Fibroblast of the conjunctiva (primary cell): ENCODE data around the gene NFKBIB.
"Not testable (repeated sequence)": the region's sequence is repeated elsewhere in the genome, so short reads cannot be mapped to it uniquely, and the experiment has no call there.

Source experiments
- DNase-seq: peaks from one replicate; pipeline ENCODE4 v3.0.0-alpha.2; 2010; ENCODE audit warnings: low read depth

The NFKBIB gene

DNA sequence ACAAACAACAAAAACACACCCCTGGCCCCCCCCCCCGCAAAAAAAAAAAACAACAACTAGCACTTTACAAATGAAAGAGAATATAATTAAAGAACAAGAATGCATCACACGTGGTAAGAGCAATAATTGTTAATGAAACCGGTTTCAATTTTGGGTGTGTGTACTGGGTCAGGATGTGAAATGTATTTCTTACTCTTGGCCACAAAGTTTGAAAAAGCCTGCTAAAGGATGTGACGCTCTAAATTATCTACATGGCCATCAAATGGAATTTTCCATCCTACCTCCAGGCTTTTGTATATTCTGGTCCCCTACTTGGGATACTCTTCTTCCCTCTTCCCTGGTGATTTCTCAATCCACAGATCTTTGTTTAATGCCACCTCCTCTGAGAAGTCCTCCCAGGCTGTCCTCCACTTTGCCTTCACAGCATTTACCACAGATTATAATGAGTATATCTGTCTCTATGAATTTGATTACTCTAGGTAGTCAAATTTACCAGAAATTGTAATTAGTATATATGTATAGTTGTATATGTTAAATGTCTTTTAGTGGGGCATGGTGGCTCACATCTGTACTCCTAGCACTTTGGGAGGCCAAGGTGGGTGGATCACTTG lies 28.7 kb downstream of the NFKBIB start:
- no peak for DNase-seq

- DNase-seq = peak; percentile 94
Measured at GRCh38 chr19:38929929-38930775, 30.4 kb downstream of the NFKBIB start, which contains the start of gene SARS2. SARS2 (minus strand) TSS chr19:38930763; CDS start chr19:38930736, 27 bp downstream.

- peak; percentile 99 for DNase-seq
Measured at GRCh38 chr19:38930776-38931520, 31.2 kb downstream of the NFKBIB start, which contains the start of gene MRPS12. MRPS12 (plus strand) TSS chr19:38930944; CDS start chr19:38931295, 351 bp downstream.

GRCh38 chr19:38931521-38931793 lies 31.7 kb downstream of the NFKBIB start:
- no peak for DNase-seq

DNA sequence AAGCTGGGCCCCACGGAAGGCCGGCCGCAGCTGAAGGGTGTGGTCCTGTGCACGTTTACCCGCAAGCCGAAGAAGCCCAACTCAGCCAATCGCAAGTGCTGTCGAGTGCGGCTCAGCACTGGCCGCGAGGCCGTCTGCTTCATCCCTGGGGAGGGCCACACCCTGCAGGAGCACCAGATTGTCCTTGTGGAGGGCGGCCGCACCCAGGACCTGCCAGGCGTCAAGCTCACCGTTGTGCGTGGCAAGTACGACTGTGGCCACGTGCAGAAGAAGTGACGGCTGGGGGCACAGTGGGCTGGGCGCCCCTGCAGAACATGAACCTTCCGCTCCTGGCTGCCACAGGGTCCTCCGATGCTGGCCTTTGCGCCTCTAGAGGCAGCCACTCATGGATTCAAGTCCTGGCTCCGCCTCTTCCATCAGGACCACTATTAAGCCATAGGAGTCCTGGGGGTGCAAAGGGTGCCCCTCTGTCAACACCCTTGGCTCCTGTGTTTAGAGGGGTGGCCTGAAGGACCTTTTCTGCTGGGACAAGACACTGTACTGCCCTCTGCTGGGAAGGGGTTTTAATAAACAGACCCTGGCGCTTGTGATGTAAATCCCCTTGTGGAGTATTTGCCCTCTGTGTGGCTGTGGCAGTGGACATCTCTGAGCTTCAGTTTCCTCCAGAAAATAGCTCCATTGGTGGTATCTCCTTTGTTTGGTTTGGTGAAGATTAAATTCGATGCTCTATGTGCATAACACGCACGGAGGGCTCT lies 32.8 kb downstream of the NFKBIB start:
- peak; percentile 34 for DNase-seq

GRCh38 chr19:38933544-38933943 lies 33.8 kb downstream of the NFKBIB start:
- DNase-seq = no peak

DNA sequence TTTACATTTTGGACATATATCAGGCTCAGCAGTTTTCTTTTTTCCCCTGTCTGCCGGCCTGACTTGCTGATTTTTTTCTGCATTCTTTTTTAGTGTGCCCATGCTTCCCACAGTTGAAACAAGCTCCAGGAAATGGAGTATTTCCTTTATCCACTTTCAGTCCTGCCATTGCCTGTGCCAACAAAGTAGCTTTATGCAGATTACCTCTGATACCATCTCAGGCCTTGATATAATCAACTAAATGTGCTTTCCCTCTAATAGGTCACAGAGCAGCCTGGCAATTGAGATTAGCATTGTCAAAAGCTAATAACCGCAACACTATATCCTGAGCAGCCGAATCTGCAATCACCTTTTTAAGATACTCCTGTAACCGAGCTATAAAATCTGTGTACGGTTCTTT lies 40.2 kb downstream of the NFKBIB start:
- no peak for DNase-seq

DNA sequence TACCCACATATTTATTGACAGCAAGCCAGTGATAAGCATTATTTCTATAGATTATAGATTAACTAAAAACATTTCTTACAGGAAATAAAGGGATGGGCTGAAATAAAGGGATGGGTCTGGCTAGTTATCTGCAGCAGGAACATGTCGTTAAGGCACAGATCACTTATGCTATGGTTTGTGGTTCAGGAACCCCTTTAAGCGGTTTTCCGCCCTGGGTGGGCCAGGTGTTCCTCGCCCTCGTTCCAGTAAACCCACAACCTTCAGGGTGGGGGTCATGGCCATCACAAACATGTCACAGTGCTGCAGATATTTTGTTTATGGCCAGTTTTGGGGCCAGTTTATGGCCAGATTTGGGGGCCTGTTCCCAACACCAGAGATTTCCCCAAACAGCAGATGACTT lies 41.7 kb downstream of the NFKBIB start:
- not testable (repeated sequence) for DNase-seq

- no peak for DNase-seq
Measured at GRCh38 chr19:38941979-38942378, 42.2 kb downstream of the NFKBIB start.

GRCh38 chr19:38942471-38943181 lies 42.9 kb downstream of the NFKBIB start:
- DNase-seq = no peak

GRCh38 chr19:38944981-38945506 lies 45.3 kb downstream of the NFKBIB start:
- DNase-seq = no peak

- no peak for DNase-seq
Measured at GRCh38 chr19:38945562-38946228, 45.9 kb downstream of the NFKBIB start.

GRCh38 chr19:38946229-38947010 lies 46.7 kb downstream of the NFKBIB start:
- no peak for DNase-seq

DNA sequence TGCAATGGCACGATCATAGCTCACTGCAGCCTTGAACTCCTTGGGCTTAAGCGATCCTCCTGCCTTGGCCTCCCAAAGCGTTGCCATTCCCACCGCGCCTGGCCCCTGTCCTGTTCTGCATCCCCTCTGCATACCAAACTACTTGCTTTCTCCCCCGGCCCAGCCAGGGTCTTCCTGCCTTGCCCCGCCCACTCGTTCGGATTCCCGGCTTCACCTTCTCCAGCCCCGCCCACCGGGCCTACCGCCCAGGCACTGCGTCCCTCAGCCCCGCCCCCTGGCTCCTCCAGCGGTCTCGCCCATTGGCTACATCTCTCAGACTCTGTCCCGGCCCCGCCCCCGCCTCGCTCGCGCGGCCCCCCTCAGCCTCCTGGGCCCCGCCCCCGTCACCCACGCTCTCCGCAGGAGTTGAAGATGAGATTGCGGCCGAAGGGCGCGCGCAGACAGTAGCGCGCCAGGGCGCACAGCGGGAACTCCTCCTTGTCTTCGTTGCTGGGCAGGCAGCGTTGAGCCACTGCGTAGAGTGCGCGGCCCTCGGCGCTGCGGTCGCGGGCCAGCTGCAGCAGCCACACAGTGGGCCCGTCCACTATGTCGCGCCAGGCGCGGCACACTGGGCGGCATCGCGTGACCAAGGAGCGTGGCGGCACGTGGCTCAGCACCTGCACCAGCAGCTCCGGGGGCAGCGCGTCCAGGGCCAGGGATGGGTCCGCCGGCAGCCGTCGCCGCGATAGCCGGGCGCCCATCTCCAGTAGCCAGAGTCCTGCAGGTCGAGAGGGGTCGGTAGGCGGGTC lies 50.0 kb downstream of the NFKBIB start:
- DNase-seq = peak; percentile 65

DNA sequence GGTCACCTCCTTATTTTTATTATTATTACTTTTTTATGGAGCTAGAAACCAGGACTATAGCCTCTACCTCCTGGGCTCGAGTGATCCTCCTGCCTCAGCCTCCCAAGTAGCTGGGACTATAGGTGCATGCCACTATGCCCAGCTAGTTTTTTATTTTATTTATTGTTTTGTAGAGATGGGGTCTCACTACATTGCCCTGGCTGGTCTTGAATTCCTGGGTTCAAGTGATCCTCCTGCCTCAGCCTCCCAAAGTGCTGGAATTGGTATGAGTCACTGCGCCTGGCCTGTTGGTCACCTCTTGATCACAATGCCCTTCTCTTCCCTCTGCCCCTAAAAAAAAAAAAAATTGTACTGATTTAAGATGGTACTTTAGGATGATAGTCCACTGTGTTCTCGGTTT lies 51.4 kb downstream of the NFKBIB start:
- no peak for DNase-seq

GRCh38 chr19:38952395-38953165 lies 52.8 kb downstream of the NFKBIB start:
- no peak for DNase-seq

DNA sequence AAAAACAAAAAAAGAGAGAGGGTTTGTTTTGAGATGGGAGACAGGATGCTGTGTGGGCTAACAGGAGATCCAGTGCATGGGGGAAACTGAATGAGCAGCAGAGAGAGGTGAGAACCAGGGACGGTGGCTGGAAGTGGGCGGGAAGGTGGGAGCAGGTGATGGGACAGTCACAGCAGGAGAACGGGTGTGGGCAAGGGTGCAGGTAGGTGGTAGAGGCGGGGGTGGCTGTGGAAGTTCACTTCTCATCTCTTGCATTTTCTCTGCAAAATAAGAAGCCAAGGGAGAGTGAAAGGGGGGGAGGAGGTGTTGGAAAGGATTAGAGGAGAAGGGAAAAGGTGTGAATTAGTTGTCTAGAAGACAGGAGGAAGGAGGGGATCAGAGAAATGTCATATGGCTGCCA lies 53.9 kb downstream of the NFKBIB start:
- DNase-seq = no peak

GRCh38 chr19:38956264-38956663 lies 56.5 kb downstream of the NFKBIB start:
- no peak for DNase-seq
